Liver (tissue), 9 donors: ENCODE measurements around the gene NDUFA11. TPM values are rescaled to one million over a fixed set of nuclear protein-coding genes. Genes with fewer than 3 reads are reported as not detected.

Experiments used
- DNase-seq: peaks from one replicate; pipeline ENCODE4 v3.0.0-alpha.2; 2017; ENCODE audit warnings: low spot score
- H3K27ac ChIP-seq, 2 donors: one replicate each; pipeline ENCODE4 v1.7.0; 2013; ENCODE audit warnings: inconsistent platforms in 2 of 2, low read length in 2 of 2, control low read depth in 1 of 2, low read depth in 1 of 2, mild to moderate bottlenecking in 1 of 2
- H3K27me3 ChIP-seq, 4 donors: one replicate each; pipeline versions ENCODE4 v1.6.1 to v1.7.0; 2013; ENCODE audit warnings: low read length in 3 of 4, inconsistent platforms in 1 of 4, mild to moderate bottlenecking in 1 of 4, moderate library complexity in 1 of 4; ENCODE audit not compliant: control insufficient read depth in 4 of 4, insufficient read depth in 4 of 4
- H3K36me3 ChIP-seq, 4 donors: one replicate each; pipeline versions ENCODE4 v1.6.1 to v1.7.0; 2013; ENCODE audit warnings: low read length in 3 of 4, mild to moderate bottlenecking in 3 of 4, low read depth in 1 of 4, moderate library complexity in 1 of 4; ENCODE audit not compliant: control insufficient read depth in 4 of 4, insufficient read depth in 3 of 4
- H3K4me1 ChIP-seq, 4 donors: one replicate each; pipeline versions ENCODE4 v1.6.1 to v1.7.0; 2013; ENCODE audit warnings: low read length in 3 of 4, mild to moderate bottlenecking in 3 of 4, moderate library complexity in 1 of 4; ENCODE audit not compliant: control insufficient read depth in 4 of 4, insufficient read depth in 4 of 4
- H3K4me3 ChIP-seq, 3 donors: one replicate each; pipeline versions ENCODE4 v1.6.1 to v1.7.0; 2013; ENCODE audit warnings: low read length in 3 of 3, control low read depth in 1 of 3, low read depth in 1 of 3, mild to moderate bottlenecking in 1 of 3
- H3K9ac ChIP-seq, 2 donors: one replicate each; pipeline ENCODE4 v1.7.0; 2013; ENCODE audit warnings: low read length in 2 of 2, mild to moderate bottlenecking in 2 of 2, moderate library complexity in 2 of 2, control low read depth in 1 of 2, low read depth in 1 of 2
- H3K9me3 ChIP-seq, 4 donors: one replicate each; pipeline versions ENCODE4 v1.6.1 to v1.7.0; 2013; ENCODE audit warnings: low read length in 3 of 4; ENCODE audit not compliant: control insufficient read depth in 4 of 4
- ATF3 ChIP-seq: IDR thresholded peaks from 2 replicates; pipeline ENCODE4 v1.6.1; 2016; ENCODE audit warnings: antibody characterized with exemption
- CTCF ChIP-seq: fragments of 150-350 bp; IDR thresholded peaks from 2 replicates; pipeline ENCODE4 v1.5.1; 2017; ENCODE audit warnings: improper control_type of control experiment, low read depth, low read length; ENCODE audit not compliant: missing input control
- EGR1 ChIP-seq, 2 donors: IDR thresholded peaks; 2 replicates each; pipeline ENCODE4 v1.6.1; 2016 to 2018; ENCODE audit warnings: antibody characterized with exemption in 2 of 2, low read depth in 2 of 2
- FOXA1 ChIP-seq: IDR thresholded peaks from 2 replicates; pipeline ENCODE4 v1.6.1; 2016; ENCODE audit warnings: antibody characterized with exemption
- FOXA2 ChIP-seq: IDR thresholded peaks from 2 replicates; pipeline ENCODE4 v1.6.1; 2016; ENCODE audit warnings: antibody characterized with exemption
- GABPA ChIP-seq, 2 donors: IDR thresholded peaks in 1 of 2; conservative IDR thresholded peaks in 1 of 2; 2 replicates each; pipeline ENCODE4 v1.6.1; 2016; ENCODE audit warnings: antibody characterized with exemption in 2 of 2, mild to moderate bottlenecking in 1 of 2, moderate library complexity in 1 of 2
- HNF4A ChIP-seq, 2 donors: conservative IDR thresholded peaks; 2 replicates each; pipeline ENCODE4 v1.6.1; 2016; ENCODE audit warnings: antibody characterized with exemption in 2 of 2, mild to moderate bottlenecking in 2 of 2
- HNF4G ChIP-seq: IDR thresholded peaks from 2 replicates; pipeline ENCODE4 v1.6.1; 2016; ENCODE audit warnings: antibody characterized with exemption
- JUND ChIP-seq, 2 donors: IDR thresholded peaks; 2 replicates each; pipeline ENCODE4 v1.6.1; 2016; ENCODE audit warnings: antibody characterized with exemption in 2 of 2
- MAX ChIP-seq: IDR thresholded peaks from 2 replicates; pipeline ENCODE4 v1.6.1; 2016; ENCODE audit warnings: antibody characterized with exemption
- NR2F2 ChIP-seq: IDR thresholded peaks from 2 replicates; pipeline ENCODE4 v1.6.1; 2016; ENCODE audit warnings: antibody characterized with exemption
- RAD21 ChIP-seq, 2 donors: IDR thresholded peaks; 2 replicates each; pipeline ENCODE4 v1.6.1; 2016; ENCODE audit warnings: antibody characterized with exemption in 2 of 2, mild to moderate bottlenecking in 2 of 2
- RXRA ChIP-seq, 2 donors: IDR thresholded peaks; 2 replicates each; pipeline ENCODE4 v1.6.1; 2017 to 2018; ENCODE audit warnings: antibody characterized with exemption in 2 of 2, mild to moderate bottlenecking in 1 of 2
- SP1 ChIP-seq: IDR thresholded peaks from 2 replicates; pipeline ENCODE4 v1.6.1; 2018; ENCODE audit warnings: antibody characterized with exemption, mild to moderate bottlenecking
- TAF1 ChIP-seq: conservative IDR thresholded peaks from 2 replicates; pipeline ENCODE4 v1.6.1; 2016; ENCODE audit warnings: antibody characterized with exemption, mild to moderate bottlenecking
- YY1 ChIP-seq: IDR thresholded peaks from 2 replicates; pipeline ENCODE4 v1.6.1; 2016; ENCODE audit warnings: antibody characterized with exemption, mild to moderate bottlenecking
- ZBTB33 ChIP-seq: IDR thresholded peaks from 2 replicates; pipeline ENCODE4 v1.6.1; 2016; ENCODE audit warnings: antibody characterized with exemption
- WGBS: extraction: QIAGEN DNeasy Blood & Tissue Kit; methylation state at CpG from one replicate; pipeline ENCODE4 v1.1.7; 2013; 5-methylcytosine and 5-hydroxymethylcytosine counted together
- polyA plus RNA-seq, 2 donors: library from polyadenylated mRNA; stranded (reverse) in 1 of 2; unstranded in 1 of 2; fragments of 200-250 nt in 1 of 2; fragments of >200 nt in 1 of 2; fragmentation: Nextera tagmentation in 1 of 2; extraction: Ambion mirVana in 1 of 2; gene quantifications; one replicate each; pipeline versions ENCODE4 v1.2.1 to v1.2.3, GENCODE V29; 2013 to 2015
- total RNA-seq, 2 donors: library from RNA; depleted of rRNA; stranded (reverse); fragments of >200 nt; gene quantifications; one replicate each; pipeline ENCODE4 v1.2.3, GENCODE V29; 2014
- TF ChIP-seq, protein P1 (sequence below): IDR thresholded peaks from 2 replicates; pipeline ENCODE4 v1.6.1; 2016; ENCODE audit warnings: antibody characterized with exemption, mild to moderate bottlenecking
- donor health status: healthy.
- donor health status: healthy.
- donor health status: healthy.
- donor health status: healthy.
- donor health status: healthy.

The NDUFA11 gene
- total and polyA plus RNA-seq, 4 donors = 127 to 394 (median 226) TPM

GRCh38 chr19:5913739-5914357 is 10.3 kb upstream of the NDUFA11 start, which contains the start of gene CAPS:
Gene CAPS (plus strand): TSS chr19:5914254. CDS start chr19:5914407, 153 bp downstream.
- H3K9me3 ChIP-seq = no peaks in the 10 kb centered on the region
- no peak within 1 kb of the TSS for H3K27ac ChIP-seq
- H3K4me3 ChIP-seq = no peak within 1 kb of the TSS
- DNase-seq = no peak
- TF ChIP-seq CTCF (no peak), ZBTB33 (no peak), HNF4G (no peak), NR2F2 (no peak), RAD21 (IDR thresholded peaks at IDR 0.05) (peak in 1 of 2 donors; percentile 26), FOXA2 (no peak), JUND (IDR thresholded peaks at IDR 0.05) (no peak), YY1 (no peak), RXRA (IDR thresholded peaks at IDR 0.05) (peak in 1 of 2 donors; percentile 5), HNF4A (conservative IDR thresholded peaks at IDR 0.05) (peak; percentile 4 to 28), TAF1 (no peak), GABPA (IDR thresholded peaks at IDR 0.05 in 1 of 2, conservative IDR thresholded peaks at IDR 0.05 in 1 of 2) (no peak), SP1 (peak; percentile 21), ATF3 (no peak), FOXA1 (no peak), EGR1 (IDR thresholded peaks at IDR 0.05; ENCODE audit: low read depth in 2 of 2) (no peak), MAX (no peak)
- TF ChIP-seq, protein P1, sequence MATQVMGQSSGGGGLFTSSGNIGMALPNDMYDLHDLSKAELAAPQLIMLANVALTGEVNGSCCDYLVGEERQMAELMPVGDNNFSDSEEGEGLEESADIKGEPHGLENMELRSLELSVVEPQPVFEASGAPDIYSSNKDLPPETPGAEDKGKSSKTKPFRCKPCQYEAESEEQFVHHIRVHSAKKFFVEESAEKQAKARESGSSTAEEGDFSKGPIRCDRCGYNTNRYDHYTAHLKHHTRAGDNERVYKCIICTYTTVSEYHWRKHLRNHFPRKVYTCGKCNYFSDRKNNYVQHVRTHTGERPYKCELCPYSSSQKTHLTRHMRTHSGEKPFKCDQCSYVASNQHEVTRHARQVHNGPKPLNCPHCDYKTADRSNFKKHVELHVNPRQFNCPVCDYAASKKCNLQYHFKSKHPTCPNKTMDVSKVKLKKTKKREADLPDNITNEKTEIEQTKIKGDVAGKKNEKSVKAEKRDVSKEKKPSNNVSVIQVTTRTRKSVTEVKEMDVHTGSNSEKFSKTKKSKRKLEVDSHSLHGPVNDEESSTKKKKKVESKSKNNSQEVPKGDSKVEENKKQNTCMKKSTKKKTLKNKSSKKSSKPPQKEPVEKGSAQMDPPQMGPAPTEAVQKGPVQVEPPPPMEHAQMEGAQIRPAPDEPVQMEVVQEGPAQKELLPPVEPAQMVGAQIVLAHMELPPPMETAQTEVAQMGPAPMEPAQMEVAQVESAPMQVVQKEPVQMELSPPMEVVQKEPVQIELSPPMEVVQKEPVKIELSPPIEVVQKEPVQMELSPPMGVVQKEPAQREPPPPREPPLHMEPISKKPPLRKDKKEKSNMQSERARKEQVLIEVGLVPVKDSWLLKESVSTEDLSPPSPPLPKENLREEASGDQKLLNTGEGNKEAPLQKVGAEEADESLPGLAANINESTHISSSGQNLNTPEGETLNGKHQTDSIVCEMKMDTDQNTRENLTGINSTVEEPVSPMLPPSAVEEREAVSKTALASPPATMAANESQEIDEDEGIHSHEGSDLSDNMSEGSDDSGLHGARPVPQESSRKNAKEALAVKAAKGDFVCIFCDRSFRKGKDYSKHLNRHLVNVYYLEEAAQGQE = no peak
- H3K27me3 ChIP-seq = no peaks in the 10 kb centered on the region
- H3K9ac ChIP-seq = no peak within 1 kb of the TSS
- peaks cover 10 to 43% (median 12%) of the 10 kb centered on the region in 4 donors for H3K36me3 ChIP-seq
- H3K4me1 ChIP-seq = peaks cover 6 to 17% (median 11%) of the 10 kb centered on the region in 4 donors
- 57% methylated on average over 10 of the region's 10 CpGs for WGBS
